NK-92 treated with Interleukin-12 subunit alpha and Interleukin-12 subunit beta, amount 100 ng/mL, for 24 hours (cell line): ENCODE results near the gene SPOCK1.
"Not testable (repeated sequence)": the region's sequence is repeated elsewhere in the genome, so short reads cannot be mapped to it uniquely, and the experiment has no call there.

ENCODE experiments used
- DNase-seq: peaks from one replicate; lab custom pipeline; 2025; lab: John Stamatoyannopoulos, UW

The SPOCK1 gene

GRCh38 chr5:137395011-137395755 lies 103.9 kb downstream of the SPOCK1 start:
- DNase-seq, result no peak

- no peak for DNase-seq
Observed at GRCh38 chr5:137394380-137394779, 104.7 kb downstream of the SPOCK1 start.

GRCh38 chr5:137393196-137393993 lies 105.7 kb downstream of the SPOCK1 start:
- no peak for DNase-seq

GRCh38 chr5:137392261-137392660 lies 106.9 kb downstream of the SPOCK1 start:
- no peak for DNase-seq

GRCh38 chr5:137391044-137391443 lies 108.1 kb downstream of the SPOCK1 start:
- not testable (repeated sequence) for DNase-seq

- DNase-seq, result no peak
Observed at GRCh38 chr5:137389042-137389441, 110.1 kb downstream of the SPOCK1 start.

GRCh38 chr5:137385064-137385463 lies 114.1 kb downstream of the SPOCK1 start:
- no peak for DNase-seq

GRCh38 chr5:137383909-137384308 lies 115.2 kb downstream of the SPOCK1 start:
- DNase-seq, result no peak

GRCh38 chr5:137381555-137381954 lies 117.6 kb downstream of the SPOCK1 start:
- no peak for DNase-seq

- no peak for DNase-seq
Observed at GRCh38 chr5:137379555-137380286, 119.4 kb downstream of the SPOCK1 start.

- no peak for DNase-seq
Observed at GRCh38 chr5:137375741-137376526, 123.2 kb downstream of the SPOCK1 start.

- no peak for DNase-seq
Observed at GRCh38 chr5:137374110-137374714, 124.9 kb downstream of the SPOCK1 start.

- no peak for DNase-seq
Observed at GRCh38 chr5:137372773-137373160, 126.4 kb downstream of the SPOCK1 start.

- DNase-seq, result no peak
Observed at GRCh38 chr5:137372016-137372772, 126.9 kb downstream of the SPOCK1 start.

GRCh38 chr5:137370096-137371071 lies 128.7 kb downstream of the SPOCK1 start:
- DNase-seq, result no peak

- no peak for DNase-seq
Observed at GRCh38 chr5:137368651-137369050, 130.5 kb downstream of the SPOCK1 start.

- no peak for DNase-seq
Observed at GRCh38 chr5:137367951-137368350, 131.2 kb downstream of the SPOCK1 start.

GRCh38 chr5:137366526-137366925 lies 132.6 kb downstream of the SPOCK1 start:
- DNase-seq, result no peak

- no peak for DNase-seq
Observed at GRCh38 chr5:137365126-137365865, 133.8 kb downstream of the SPOCK1 start.
